ENCODE data around the gene TAAR8. TPM values are rescaled to one million over a fixed set of nuclear protein-coding genes. Genes with fewer than 3 reads are reported as not detected.

TAAR8 gene
- not detected in 2 replicates for total RNA-seq (ENCODE audit: low replicate concordance)

DNA sequence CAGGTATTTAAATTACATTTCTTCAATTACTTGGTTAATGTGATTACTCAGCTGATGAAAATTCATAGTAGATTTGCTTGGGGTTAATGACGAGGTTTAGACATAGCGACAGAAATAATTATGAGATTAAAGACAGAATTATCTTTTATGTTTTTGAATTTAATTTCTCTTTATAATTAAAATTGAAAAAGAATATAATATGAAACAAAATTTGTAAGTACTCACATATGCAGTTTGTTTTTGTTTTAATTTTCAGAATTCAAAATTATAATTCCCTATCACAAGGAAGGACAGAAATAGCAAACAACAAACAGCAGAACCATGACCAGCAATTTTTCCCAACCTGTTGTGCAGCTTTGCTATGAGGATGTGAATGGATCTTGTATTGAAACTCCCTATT lies at the start of gene TAAR8:
Gene TAAR8 (plus strand): TSS at position 301 of the 400 bp plus-strand sequence. CDS start 21 bp downstream, at position 322.

DNA sequence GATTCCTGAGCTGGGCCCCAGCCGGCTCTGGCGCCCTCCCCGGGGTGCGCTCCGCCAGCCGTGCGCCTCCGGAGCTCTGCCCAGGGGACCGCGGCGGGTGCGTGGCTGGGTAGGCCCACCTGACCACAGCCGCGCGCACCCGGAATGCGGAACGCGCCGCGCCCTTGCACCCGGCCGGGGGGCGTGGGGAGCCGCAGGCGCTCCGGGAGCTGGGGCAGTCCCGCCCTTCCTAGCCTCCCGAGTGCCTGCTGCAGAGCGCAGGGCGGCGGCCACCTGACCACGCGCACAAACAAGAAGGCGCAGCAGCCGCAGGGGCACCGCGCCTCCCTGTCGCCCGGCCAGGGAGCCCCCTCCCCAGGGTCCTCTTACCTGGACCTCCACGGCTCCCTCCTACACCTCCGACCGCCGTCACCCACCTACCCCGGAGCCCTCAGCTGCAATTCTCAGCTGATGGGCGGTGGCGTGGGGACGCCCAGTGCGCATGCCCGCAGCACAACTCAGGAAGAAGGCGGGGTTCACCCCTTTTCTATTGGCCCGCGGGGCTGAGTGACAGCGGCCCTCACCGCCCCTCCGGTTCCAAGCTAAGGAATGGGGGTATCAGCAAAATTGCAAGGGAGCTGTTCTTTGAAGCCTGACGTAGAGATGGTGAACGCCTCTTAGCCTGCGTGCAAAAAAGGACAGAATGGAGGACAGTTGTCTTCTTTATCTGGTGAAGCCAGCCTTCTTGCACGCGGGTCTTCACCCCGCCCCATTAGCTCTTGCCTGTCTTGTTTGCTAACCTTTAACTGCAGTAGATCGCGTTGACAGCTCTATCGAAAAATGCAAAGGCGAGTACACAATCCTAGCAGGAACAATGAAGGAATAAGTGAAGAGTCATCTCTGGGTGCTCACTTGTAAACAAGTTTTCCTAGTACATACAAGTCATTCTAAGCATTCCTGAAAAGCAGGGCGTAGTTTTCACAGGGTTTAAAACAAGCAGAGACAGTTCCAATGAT lies 39.5 kb upstream of the TAAR8 start, which contains the start of gene STX7:
Gene STX7 (minus strand): TSS at position 479 of the 995 bp plus-strand sequence. CDS start 9,586 bp downstream, outside the sequence.

DNA sequence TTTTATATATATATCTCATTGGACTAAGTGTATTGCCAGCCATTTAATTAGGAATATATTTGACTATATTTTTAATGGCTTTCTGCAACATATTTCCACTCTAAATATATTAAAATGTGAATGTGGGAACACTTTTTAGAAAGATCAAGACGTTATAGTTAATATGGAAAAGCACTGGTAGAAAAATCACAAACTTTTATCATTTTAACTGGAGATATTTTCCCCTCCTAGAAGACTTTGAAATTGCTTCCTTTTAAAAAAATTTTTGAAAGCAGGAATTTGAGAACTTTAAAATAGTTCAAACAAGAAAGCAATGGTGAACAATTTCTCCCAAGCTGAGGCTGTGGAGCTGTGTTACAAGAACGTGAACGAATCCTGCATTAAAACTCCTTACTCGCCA lies 14.5 kb upstream of the TAAR8 start, which contains the start of gene TAAR9:
Gene TAAR9 (plus strand): TSS at position 301 of the 400 bp plus-strand sequence. CDS start 13 bp downstream, at position 314.

DNA sequence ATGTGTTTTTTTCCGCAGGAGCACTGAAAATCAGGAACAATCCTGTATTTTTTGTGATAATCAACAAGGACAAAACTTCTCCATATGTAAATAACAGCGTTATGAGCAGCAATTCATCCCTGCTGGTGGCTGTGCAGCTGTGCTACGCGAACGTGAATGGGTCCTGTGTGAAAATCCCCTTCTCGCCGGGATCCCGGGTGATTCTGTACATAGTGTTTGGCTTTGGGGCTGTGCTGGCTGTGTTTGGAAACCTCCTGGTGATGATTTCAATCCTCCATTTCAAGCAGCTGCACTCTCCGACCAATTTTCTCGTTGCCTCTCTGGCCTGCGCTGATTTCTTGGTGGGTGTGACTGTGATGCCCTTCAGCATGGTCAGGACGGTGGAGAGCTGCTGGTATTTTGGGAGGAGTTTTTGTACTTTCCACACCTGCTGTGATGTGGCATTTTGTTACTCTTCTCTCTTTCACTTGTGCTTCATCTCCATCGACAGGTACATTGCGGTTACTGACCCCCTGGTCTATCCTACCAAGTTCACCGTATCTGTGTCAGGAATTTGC lies 17.8 kb downstream of the TAAR8 start, which contains the start of gene TAAR6:
Gene TAAR6 (plus strand): TSS at position 102 of the 557 bp plus-strand sequence. CDS start 0 bp downstream, at position 102.

DNA sequence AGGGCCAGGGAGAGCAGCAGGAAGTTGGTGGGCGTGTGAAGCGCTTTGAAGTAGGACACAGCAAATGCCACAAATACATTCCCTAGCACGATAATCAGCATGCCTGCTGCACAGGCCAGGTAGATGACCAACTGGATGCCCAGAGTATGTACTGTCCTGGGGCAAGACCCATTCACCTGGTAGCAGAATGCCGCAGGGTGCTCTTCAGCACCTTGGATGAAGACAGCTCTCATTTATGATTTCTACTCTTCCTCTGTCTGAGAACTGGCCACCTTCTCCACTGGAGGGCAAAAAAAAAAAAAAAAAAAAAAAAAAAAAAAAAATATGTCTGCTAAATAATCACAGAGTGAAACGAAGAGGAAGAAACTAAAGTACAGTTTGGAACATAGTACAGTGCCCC lies 37.0 kb downstream of the TAAR8 start, which contains the start of gene TAAR5:
Gene TAAR5 (minus strand): TSS at position 288 of the 400 bp plus-strand sequence. CDS start 55 bp downstream, at position 233.

Other genes with a start within 250 kb of the TAAR8 start
- 1.4 and 81.2 TPM in 2 replicates for gene MOXD1, start 151.2 kb upstream of the TAAR8 start, total RNA-seq (ENCODE audit: low replicate concordance)
- 50.1 and 60.8 TPM in 2 replicates for gene STX7, start 39.6 kb upstream of the TAAR8 start, total RNA-seq (ENCODE audit: low replicate concordance)
- not detected in 2 replicates for gene TAAR9, start 14.4 kb upstream of the TAAR8 start, total RNA-seq (ENCODE audit: low replicate concordance)
- gene TAAR6, start 17.6 kb downstream of the TAAR8 start, total RNA-seq (ENCODE audit: low replicate concordance) = not detected in 2 replicates
- gene TAAR5, start 37.1 kb downstream of the TAAR8 start, total RNA-seq (ENCODE audit: low replicate concordance) = not detected in 2 replicates
- gene TAAR2, start 71.6 kb downstream of the TAAR8 start, total RNA-seq (ENCODE audit: low replicate concordance) = not detected in 2 replicates
- gene TAAR1, start 106.5 kb downstream of the TAAR8 start, total RNA-seq (ENCODE audit: low replicate concordance) = not detected in 2 replicates
- gene VNN1, start 161.4 kb downstream of the TAAR8 start, total RNA-seq (ENCODE audit: low replicate concordance) = under 0.01 and 0.12 TPM in 2 replicates
- gene VNN2, start 205.2 kb downstream of the TAAR8 start, total RNA-seq (ENCODE audit: low replicate concordance) = 1.3 TPM in 1 of 2 replicates, not detected in the other
- gene SLC18B1, start 246.0 kb downstream of the TAAR8 start, total RNA-seq (ENCODE audit: low replicate concordance) = 2.1 and 8.5 TPM in 2 replicates

All from smooth muscle cell of the coronary artery (primary cell).